Esophagus squamous epithelium (tissue), 4 donors: ENCODE data around the gene SETBP1.

ENCODE experiments used
- CTCF ChIP-seq, 6 experiments: fragments of 450-650 bp in 4 of 6; fragments of 200-600 bp in 2 of 6; sonication (generic) in 2 of 6; IDR thresholded peaks; one replicate each; pipeline ENCODE4 v1.5.1; 2016 to 2019; ENCODE audit warnings: antibody characterized with exemption in 6 of 6, mild to moderate bottlenecking in 4 of 6, moderate library complexity in 4 of 6
- POLR2A ChIP-seq, 4 donors: fragments of 450-650 bp; IDR thresholded peaks; one replicate each; pipeline ENCODE4 v1.6.1; 2017; ENCODE audit warnings: antibody characterized with exemption in 4 of 4, mild to moderate bottlenecking in 4 of 4, moderate library complexity in 3 of 4

- TF ChIP-seq CTCF (IDR thresholded peaks at IDR 0.05): no peak
- no peak for TF ChIP-seq POLR2A (IDR thresholded peaks at IDR 0.05)
Observed at GRCh38 chr18:44922968-44923367, 242.3 kb downstream of the SETBP1 start.
